Measurements from ENCODE around the gene ROBO2.

The ROBO2 gene

DNA sequence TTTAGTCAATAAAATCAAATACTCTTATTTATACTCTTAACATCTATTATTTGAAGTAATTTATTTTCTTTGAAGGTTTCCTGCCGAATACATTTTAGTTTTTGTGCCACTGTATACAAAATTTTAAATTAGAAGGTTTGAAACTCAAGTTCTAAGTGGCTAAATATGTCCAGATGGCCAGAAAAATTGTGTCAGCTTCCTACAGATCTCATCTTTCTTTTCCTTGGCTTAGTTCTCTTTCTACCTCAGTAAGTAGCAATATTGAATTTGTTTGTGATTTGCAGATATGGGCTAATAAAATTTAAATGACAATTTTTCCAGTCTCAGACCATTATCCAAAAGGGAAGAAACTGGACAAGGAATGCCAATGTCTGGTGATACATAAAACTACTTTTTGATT is 452.1 kb downstream of the ROBO2 start:
- Histone ChIP-seq H3K79me2 (ENCODE audit: insufficient read depth, low read length) (no peaks in the 10 kb centered on the region), H3K9me3 (ENCODE audit: low read length) (no peaks in the 10 kb centered on the region), H3K9ac (ENCODE audit: low read length) (no peak overlapping the region), H3K9me2 (ENCODE audit: low read depth, low read length) (no peaks in the 10 kb centered on the region), H4K20me1 (ENCODE audit: insufficient read depth, low read length) (no peaks in the 10 kb centered on the region), H3K4me3 (ENCODE audit: low read depth, low read length, poor library complexity, severe bottlenecking) (no peak overlapping the region), H3K27ac (ENCODE audit: low read depth, low read length, poor library complexity, severe bottlenecking) (no peak overlapping the region), H3F3A (ENCODE audit: insufficient read depth, low read length) (no peaks in the 10 kb centered on the region), H3K4me2 (ENCODE audit: low read length) (no peak overlapping the region), H3K4me1 (ENCODE audit: insufficient read depth, low read length, severe bottlenecking) (no peaks in the 10 kb centered on the region), H2AFZ (ENCODE audit: low read length) (no peak overlapping the region), H3K36me3 (ENCODE audit: insufficient read depth, low read length) (no peaks in the 10 kb centered on the region), H3K27me3 (ENCODE audit: insufficient read depth, low read length) (no peaks in the 10 kb centered on the region)
- no peak for TF ChIP-seq EZH2 (IDR thresholded peaks at IDR 0.05; ENCODE audit: borderline replicate concordance, low read length)
- no peak for TF ChIP-seq CTCF (IDR thresholded peaks at IDR 0.05; ENCODE audit: low read length)

GRCh38 chr3:77500721-77501120 is 460.8 kb downstream of the ROBO2 start:
- Histone ChIP-seq H3K4me1 (ENCODE audit: insufficient read depth, low read length, severe bottlenecking) (no peaks in the 10 kb centered on the region), H3K79me2 (ENCODE audit: insufficient read depth, low read length) (no peaks in the 10 kb centered on the region), H3K4me2 (ENCODE audit: low read length) (no peak overlapping the region), H3K27me3 (ENCODE audit: insufficient read depth, low read length) (no peaks in the 10 kb centered on the region), H3K9me2 (ENCODE audit: low read depth, low read length) (no peaks in the 10 kb centered on the region), H2AFZ (ENCODE audit: low read length) (no peak overlapping the region), H3K36me3 (ENCODE audit: insufficient read depth, low read length) (no peaks in the 10 kb centered on the region), H3K9ac (ENCODE audit: low read length) (no peak overlapping the region), H3K4me3 (ENCODE audit: low read depth, low read length, poor library complexity, severe bottlenecking) (no peak overlapping the region), H3F3A (ENCODE audit: insufficient read depth, low read length) (no peaks in the 10 kb centered on the region), H3K9me3 (ENCODE audit: low read length) (no peaks in the 10 kb centered on the region), H3K27ac (ENCODE audit: low read depth, low read length, poor library complexity, severe bottlenecking) (no peak overlapping the region), H4K20me1 (ENCODE audit: insufficient read depth, low read length) (no peaks in the 10 kb centered on the region)
- TF ChIP-seq CTCF (IDR thresholded peaks at IDR 0.05; ENCODE audit: low read length): no peak
- TF ChIP-seq EZH2 (IDR thresholded peaks at IDR 0.05; ENCODE audit: borderline replicate concordance, low read length): no peak

DNA sequence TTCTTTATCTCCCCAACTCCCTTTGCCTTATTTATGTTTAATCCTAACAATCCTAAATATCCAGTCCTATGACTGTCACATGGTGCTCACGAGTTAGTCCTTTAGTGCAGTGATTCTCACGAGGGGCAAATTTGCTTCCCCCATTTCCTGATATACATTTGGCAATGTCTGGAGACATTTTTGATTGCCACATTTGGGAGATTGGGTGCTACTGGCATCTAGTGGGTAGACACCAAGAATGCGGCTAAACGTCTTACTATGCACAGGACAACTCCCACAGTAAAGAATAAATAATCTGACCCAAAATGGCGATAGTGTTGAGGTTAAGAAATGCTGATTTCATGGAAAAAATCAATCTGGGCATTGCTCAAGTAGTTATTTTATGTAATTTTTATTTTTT is 466.5 kb downstream of the ROBO2 start:
- Histone ChIP-seq H2AFZ (ENCODE audit: low read length) (no peak overlapping the region), H3K9me2 (ENCODE audit: low read depth, low read length) (no peaks in the 10 kb centered on the region), H3K79me2 (ENCODE audit: insufficient read depth, low read length) (no peaks in the 10 kb centered on the region), H3K27ac (ENCODE audit: low read depth, low read length, poor library complexity, severe bottlenecking) (no peak overlapping the region), H4K20me1 (ENCODE audit: insufficient read depth, low read length) (no peaks in the 10 kb centered on the region), H3K27me3 (ENCODE audit: insufficient read depth, low read length) (no peaks in the 10 kb centered on the region), H3K9ac (ENCODE audit: low read length) (no peak overlapping the region), H3K36me3 (ENCODE audit: insufficient read depth, low read length) (no peaks in the 10 kb centered on the region), H3K4me1 (ENCODE audit: insufficient read depth, low read length, severe bottlenecking) (no peaks in the 10 kb centered on the region), H3F3A (ENCODE audit: insufficient read depth, low read length) (no peaks in the 10 kb centered on the region), H3K4me2 (ENCODE audit: low read length) (no peak overlapping the region), H3K4me3 (ENCODE audit: low read depth, low read length, poor library complexity, severe bottlenecking) (no peak overlapping the region), H3K9me3 (ENCODE audit: low read length) (no peaks in the 10 kb centered on the region)
- no peak for TF ChIP-seq EZH2 (IDR thresholded peaks at IDR 0.05; ENCODE audit: borderline replicate concordance, low read length)
- TF ChIP-seq CTCF (IDR thresholded peaks at IDR 0.05; ENCODE audit: low read length): no peak
